ENCODE measurements around the gene MELK. TPM values are rescaled to one million over a fixed set of nuclear protein-coding genes. Genes with fewer than 3 reads are reported as not detected.
A peak's percentile ranks its signal among the peaks of the same experiment; 100 is the strongest.
"Not testable (repeated sequence)": the region's sequence is repeated elsewhere in the genome, so short reads cannot be mapped to it uniquely, and the experiment has no call there.

The MELK gene
- 57.5 TPM for polyA plus RNA-seq (2013, experiment 1 of 4)
- 46.2 TPM for polyA plus RNA-seq (2013, experiment 2 of 4)
- polyA plus RNA-seq (2013, experiment 3 of 4): 39.3 TPM
- polyA plus RNA-seq (2013, experiment 4 of 4): 38.4 TPM

DNA sequence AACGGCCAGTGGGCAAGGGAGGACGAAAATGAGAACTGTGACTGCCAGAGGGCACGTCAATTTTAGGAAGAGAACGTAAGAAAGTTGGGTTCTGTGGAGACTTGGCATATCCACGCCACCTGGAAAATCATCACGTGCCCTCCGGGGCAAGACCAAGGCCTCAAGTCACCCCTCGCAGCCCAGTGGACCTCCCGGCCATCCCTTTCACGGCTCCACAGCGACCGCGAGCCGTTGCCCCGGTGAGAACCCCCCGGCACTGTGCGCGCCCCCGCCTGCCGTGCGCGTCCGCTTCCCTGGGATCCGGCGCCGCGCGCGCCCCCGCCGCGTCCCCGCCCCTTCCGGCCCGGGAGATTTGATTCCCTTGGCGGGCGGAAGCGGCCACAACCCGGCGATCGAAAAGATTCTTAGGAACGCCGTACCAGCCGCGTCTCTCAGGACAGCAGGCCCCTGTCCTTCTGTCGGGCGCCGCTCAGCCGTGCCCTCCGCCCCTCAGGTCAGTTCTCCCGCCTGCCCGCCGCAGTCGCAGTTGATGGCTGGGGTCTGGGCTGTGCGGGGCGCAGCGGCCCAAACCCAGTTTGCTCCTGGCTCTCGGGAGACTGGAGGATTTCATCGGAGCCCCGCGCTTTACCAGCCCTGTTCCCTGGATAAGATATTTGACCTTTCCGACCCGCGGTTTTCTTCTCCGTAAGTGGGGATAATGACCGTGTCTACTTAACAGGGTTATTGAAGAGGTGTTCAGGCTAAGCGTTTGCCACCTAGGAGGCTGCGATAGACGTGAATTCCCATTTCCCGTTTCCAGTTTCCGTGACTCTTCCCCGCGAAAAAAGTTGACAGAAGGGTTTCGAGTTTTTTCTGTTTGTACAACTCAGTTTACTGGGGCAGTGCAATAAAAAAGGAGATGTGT lies at the start of gene MELK:
Gene MELK (plus strand): TSS at position 381 of the 904 bp plus-strand sequence. CDS start 8,787 bp downstream, outside the sequence.
- H3K9me3 ChIP-seq (ENCODE audit: control insufficient read depth, low read length): no peaks in the 10 kb centered on the region
- H3K36me3 ChIP-seq (ENCODE audit: control insufficient read depth, insufficient read depth, low read length): no peaks in the 10 kb centered on the region
- 2% methylated on average over 74 of the region's 74 CpGs for WGBS, 2 experiments
- peaks cover 3% of the 10 kb centered on the region for H3K4me1 ChIP-seq (ENCODE audit: control insufficient read depth, insufficient read depth, low read length)
- H3K27ac ChIP-seq (ENCODE audit: insufficient read depth, low read depth, low read length, poor library complexity, severe bottlenecking): peak within 1 kb of the TSS; percentile 88
- no peaks in the 10 kb centered on the region for H3K27me3 ChIP-seq (ENCODE audit: control insufficient read depth, insufficient read depth, low read length, poor library complexity, severe bottlenecking)
- peak within 1 kb of the TSS; percentile 97 for H3K4me3 ChIP-seq (ENCODE audit: insufficient read depth, low read depth, low read length)

DNA sequence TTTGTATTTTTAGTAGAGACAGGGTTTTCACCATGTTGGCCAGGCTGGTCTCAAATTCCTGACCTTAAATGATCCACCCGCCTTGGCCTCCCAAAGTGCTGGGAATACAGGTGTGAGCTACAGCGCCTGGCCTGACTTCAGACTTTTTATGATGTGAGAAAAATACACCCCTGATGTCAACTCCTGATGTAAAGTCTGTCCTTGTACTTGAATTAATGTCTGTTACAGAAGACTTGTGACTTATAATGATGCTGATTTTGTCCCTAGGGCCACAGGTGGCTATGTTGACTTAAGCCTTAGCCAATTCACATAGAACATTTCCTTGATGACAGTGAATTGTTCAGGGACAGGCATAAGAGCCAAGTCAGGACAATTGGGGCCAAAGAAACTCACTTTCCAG lies 42.5 kb upstream of the MELK start:
- H3K36me3 ChIP-seq (ENCODE audit: control insufficient read depth, insufficient read depth, low read length): no peaks in the 10 kb centered on the region
- H3K4me1 ChIP-seq (ENCODE audit: control insufficient read depth, insufficient read depth, low read length): no peaks in the 10 kb centered on the region
- no peak overlapping the region for H3K27ac ChIP-seq (ENCODE audit: insufficient read depth, low read depth, low read length, poor library complexity, severe bottlenecking)
- H3K4me3 ChIP-seq (ENCODE audit: insufficient read depth, low read depth, low read length): no peak overlapping the region
- WGBS, 2 experiments: 82 to 92% methylated on average over 2 of the region's 2 CpGs
- no peaks in the 10 kb centered on the region for H3K27me3 ChIP-seq (ENCODE audit: control insufficient read depth, insufficient read depth, low read length, poor library complexity, severe bottlenecking)
- no peaks in the 10 kb centered on the region for H3K9me3 ChIP-seq (ENCODE audit: control insufficient read depth, low read length)

DNA sequence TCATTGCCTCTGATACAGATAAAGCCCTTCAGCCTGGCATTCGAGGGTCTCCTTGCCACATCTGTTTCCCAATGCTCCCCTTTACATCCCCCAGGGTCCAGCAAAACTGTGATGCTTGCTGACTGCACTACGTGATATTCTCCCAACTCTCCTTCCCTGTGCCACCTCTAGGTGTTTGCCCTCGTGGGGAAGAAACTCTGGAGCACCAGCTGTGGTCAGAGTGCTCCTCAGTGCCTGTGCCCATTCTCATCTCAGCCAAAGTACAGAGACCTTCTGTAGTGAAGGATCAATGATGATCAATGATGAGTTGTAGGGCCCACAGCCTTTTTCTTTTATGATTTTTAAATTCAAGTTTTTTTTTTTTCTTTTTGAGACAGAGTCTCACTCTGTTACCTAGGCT lies 40.3 kb upstream of the MELK start:
- H3K4me3 ChIP-seq (ENCODE audit: insufficient read depth, low read depth, low read length): no peak overlapping the region
- H3K27me3 ChIP-seq (ENCODE audit: control insufficient read depth, insufficient read depth, low read length, poor library complexity, severe bottlenecking): no peaks in the 10 kb centered on the region
- no peaks in the 10 kb centered on the region for H3K9me3 ChIP-seq (ENCODE audit: control insufficient read depth, low read length)
- WGBS, 2 experiments: 83 to 86% methylated on average over 3 of the region's 3 CpGs
- no peaks in the 10 kb centered on the region for H3K4me1 ChIP-seq (ENCODE audit: control insufficient read depth, insufficient read depth, low read length)
- H3K27ac ChIP-seq (ENCODE audit: insufficient read depth, low read depth, low read length, poor library complexity, severe bottlenecking): no peak overlapping the region
- H3K36me3 ChIP-seq (ENCODE audit: control insufficient read depth, insufficient read depth, low read length): no peaks in the 10 kb centered on the region

DNA sequence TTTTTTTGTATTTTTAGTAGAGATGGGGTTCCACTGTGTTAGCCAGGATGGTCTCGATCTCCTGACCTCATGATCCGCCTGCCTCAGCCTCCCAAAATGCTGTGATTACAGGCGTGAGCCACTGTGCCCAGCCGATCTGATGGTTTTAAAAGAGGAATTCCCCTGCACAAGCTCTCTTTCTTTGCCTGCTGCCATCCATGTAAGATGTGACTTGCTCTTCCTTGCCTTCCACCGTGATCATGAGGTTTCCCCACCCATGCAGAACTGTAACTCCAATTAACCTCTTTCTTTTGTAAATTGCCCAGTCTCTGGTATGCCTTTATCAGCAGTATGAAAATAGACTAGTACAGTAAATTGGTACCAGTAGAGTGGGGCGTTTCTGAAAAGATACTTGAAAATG lies 39.0 kb upstream of the MELK start:
- H3K27me3 ChIP-seq (ENCODE audit: control insufficient read depth, insufficient read depth, low read length, poor library complexity, severe bottlenecking); H3K4me1 ChIP-seq (ENCODE audit: control insufficient read depth, insufficient read depth, low read length); H3K27ac ChIP-seq (ENCODE audit: insufficient read depth, low read depth, low read length, poor library complexity, severe bottlenecking); H3K36me3 ChIP-seq (ENCODE audit: control insufficient read depth, insufficient read depth, low read length); H3K9me3 ChIP-seq (ENCODE audit: control insufficient read depth, low read length); H3K4me3 ChIP-seq (ENCODE audit: insufficient read depth, low read depth, low read length): not testable (repeated sequence)
- WGBS, 2 experiments: 91 to 93% methylated on average over 6 of the region's 6 CpGs

DNA sequence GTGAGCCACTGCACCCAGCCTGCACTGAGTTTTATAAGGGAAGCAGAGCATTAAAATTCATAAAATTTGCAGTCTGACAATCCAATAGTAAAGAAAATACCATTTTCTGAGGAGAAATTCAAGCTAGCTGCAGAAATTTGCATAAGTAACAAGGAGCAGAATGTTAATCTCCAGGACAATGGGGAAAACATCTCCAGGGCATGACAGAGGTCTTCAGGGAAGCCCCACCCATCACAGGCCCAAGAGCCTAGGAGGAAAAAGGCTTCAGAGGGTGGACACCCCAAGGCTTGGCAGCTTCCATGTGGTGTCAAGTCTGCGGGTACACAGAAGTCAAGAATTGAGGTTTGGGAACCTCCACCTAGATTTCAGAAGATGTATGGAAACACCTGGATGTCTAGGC lies 37.6 kb upstream of the MELK start:
- H3K27me3 ChIP-seq (ENCODE audit: control insufficient read depth, insufficient read depth, low read length, poor library complexity, severe bottlenecking): no peaks in the 10 kb centered on the region
- no peak overlapping the region for H3K27ac ChIP-seq (ENCODE audit: insufficient read depth, low read depth, low read length, poor library complexity, severe bottlenecking)
- H3K36me3 ChIP-seq (ENCODE audit: control insufficient read depth, insufficient read depth, low read length): no peaks in the 10 kb centered on the region
- no peaks in the 10 kb centered on the region for H3K4me1 ChIP-seq (ENCODE audit: control insufficient read depth, insufficient read depth, low read length)
- H3K9me3 ChIP-seq (ENCODE audit: control insufficient read depth, low read length): no peaks in the 10 kb centered on the region
- H3K4me3 ChIP-seq (ENCODE audit: insufficient read depth, low read depth, low read length): no peak overlapping the region
- 88 to 93% methylated on average over 1 of the region's 1 CpG for WGBS, 2 experiments

DNA sequence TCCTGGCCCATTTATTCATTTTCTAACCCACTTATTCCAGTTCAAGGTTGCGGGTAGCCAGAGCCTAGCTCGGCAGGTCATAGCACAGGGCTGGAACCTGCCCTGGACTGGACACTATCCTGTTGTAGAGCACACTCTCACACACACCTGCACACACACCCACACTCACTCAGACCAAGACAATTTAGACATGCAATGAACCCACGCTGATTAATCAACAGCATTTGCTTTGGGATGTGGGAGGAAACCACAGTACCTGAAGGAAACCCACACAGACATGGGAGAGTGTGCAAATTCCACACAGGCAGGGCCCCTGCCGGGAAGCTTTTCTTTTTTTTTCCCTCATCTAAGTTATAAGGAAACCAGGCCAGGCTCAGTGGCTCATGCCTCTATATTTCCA lies 34.8 kb upstream of the MELK start:
- no peak overlapping the region for H3K27ac ChIP-seq (ENCODE audit: insufficient read depth, low read depth, low read length, poor library complexity, severe bottlenecking)
- H3K36me3 ChIP-seq (ENCODE audit: control insufficient read depth, insufficient read depth, low read length): no peaks in the 10 kb centered on the region
- no peaks in the 10 kb centered on the region for H3K4me1 ChIP-seq (ENCODE audit: control insufficient read depth, insufficient read depth, low read length)
- 91 to 93% methylated on average over 4 of the region's 4 CpGs for WGBS, 2 experiments
- H3K4me3 ChIP-seq (ENCODE audit: insufficient read depth, low read depth, low read length): no peak overlapping the region
- no peaks in the 10 kb centered on the region for H3K27me3 ChIP-seq (ENCODE audit: control insufficient read depth, insufficient read depth, low read length, poor library complexity, severe bottlenecking)
- no peaks in the 10 kb centered on the region for H3K9me3 ChIP-seq (ENCODE audit: control insufficient read depth, low read length)

DNA sequence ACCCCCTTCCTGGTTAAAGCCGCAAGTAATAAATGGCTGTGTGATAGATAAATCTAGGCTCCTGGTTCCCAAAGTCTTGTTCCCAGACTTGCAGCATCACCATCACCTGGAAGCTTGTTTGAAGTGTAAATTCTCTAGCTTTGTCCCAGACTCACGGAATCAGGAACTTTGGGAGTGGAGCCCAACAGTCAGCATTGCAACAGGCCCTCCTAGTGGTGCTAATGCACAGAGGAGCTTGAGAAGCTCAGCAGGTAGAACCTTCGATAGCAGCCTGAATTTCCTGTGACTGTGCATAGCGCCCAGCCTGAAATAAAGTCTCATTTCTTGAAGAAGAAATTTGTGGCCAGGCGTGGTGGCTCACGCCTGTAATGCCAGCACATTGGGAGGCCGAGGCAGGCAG lies 30.3 kb upstream of the MELK start:
- 85 to 86% methylated on average over 7 of the region's 7 CpGs for WGBS, 2 experiments
- Histone ChIP-seq H3K4me1 (ENCODE audit: control insufficient read depth, insufficient read depth, low read length) (no peaks in the 10 kb centered on the region), H3K9me3 (ENCODE audit: control insufficient read depth, low read length) (no peaks in the 10 kb centered on the region), H3K4me3 (ENCODE audit: insufficient read depth, low read depth, low read length) (no peak overlapping the region), H3K27me3 (ENCODE audit: control insufficient read depth, insufficient read depth, low read length, poor library complexity, severe bottlenecking) (no peaks in the 10 kb centered on the region), H3K36me3 (ENCODE audit: control insufficient read depth, insufficient read depth, low read length) (no peaks in the 10 kb centered on the region), H3K27ac (ENCODE audit: insufficient read depth, low read depth, low read length, poor library complexity, severe bottlenecking) (no peak overlapping the region)

DNA sequence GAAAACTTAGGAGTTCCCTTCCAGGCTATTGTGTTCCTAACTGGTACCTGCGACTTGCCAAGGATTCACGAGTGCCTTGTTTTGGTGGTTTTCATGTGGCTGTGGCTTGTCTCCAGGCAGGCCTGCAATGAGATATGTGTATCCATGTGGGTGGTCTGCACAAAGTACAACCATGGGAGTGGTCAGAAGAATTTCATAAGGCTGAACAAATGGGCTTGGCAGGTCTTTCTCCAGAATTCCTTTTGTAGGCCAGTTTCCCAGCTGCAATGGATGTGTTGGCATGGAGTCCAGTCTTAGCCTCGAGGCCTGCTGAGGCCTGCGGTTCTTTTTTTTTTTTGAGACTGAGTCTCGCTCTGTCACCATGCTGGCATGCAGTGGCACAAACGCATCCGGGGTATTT lies 28.8 kb upstream of the MELK start:
- no peaks in the 10 kb centered on the region for H3K27me3 ChIP-seq (ENCODE audit: control insufficient read depth, insufficient read depth, low read length, poor library complexity, severe bottlenecking)
- H3K9me3 ChIP-seq (ENCODE audit: control insufficient read depth, low read length): no peaks in the 10 kb centered on the region
- H3K4me3 ChIP-seq (ENCODE audit: insufficient read depth, low read depth, low read length): no peak overlapping the region
- 92 to 97% methylated on average over 4 of the region's 7 CpGs for WGBS, 2 experiments
- no peaks in the 10 kb centered on the region for H3K36me3 ChIP-seq (ENCODE audit: control insufficient read depth, insufficient read depth, low read length)
- H3K4me1 ChIP-seq (ENCODE audit: control insufficient read depth, insufficient read depth, low read length): no peaks in the 10 kb centered on the region
- no peak overlapping the region for H3K27ac ChIP-seq (ENCODE audit: insufficient read depth, low read depth, low read length, poor library complexity, severe bottlenecking)

DNA sequence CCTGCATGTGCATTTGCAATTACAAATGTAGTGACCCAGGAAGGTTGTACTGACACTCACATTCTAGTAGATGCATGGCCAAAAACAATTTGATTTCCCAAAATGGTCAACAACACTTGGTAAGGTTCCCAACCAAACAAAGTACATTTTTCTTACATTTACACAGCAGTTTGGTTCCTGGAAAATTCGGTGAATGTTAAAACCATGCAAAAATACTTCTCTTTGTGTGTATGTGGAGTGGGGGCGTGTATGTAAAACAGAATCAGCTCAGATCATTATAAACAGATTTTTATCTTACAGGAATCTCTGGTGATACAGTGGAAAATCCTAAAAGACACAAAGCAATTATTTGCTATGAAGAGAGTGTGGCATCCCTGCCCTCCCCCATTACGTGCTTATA lies 25.1 kb upstream of the MELK start:
- Histone ChIP-seq H3K27ac (ENCODE audit: insufficient read depth, low read depth, low read length, poor library complexity, severe bottlenecking) (no peak overlapping the region), H3K36me3 (ENCODE audit: control insufficient read depth, insufficient read depth, low read length) (no peaks in the 10 kb centered on the region), H3K4me1 (ENCODE audit: control insufficient read depth, insufficient read depth, low read length) (no peaks in the 10 kb centered on the region), H3K9me3 (ENCODE audit: control insufficient read depth, low read length) (no peaks in the 10 kb centered on the region), H3K27me3 (ENCODE audit: control insufficient read depth, insufficient read depth, low read length, poor library complexity, severe bottlenecking) (no peaks in the 10 kb centered on the region), H3K4me3 (ENCODE audit: insufficient read depth, low read depth, low read length) (no peak overlapping the region)
- WGBS, 2 experiments: 100% methylated on average over 1 to 2 of the region's 3 CpGs

DNA sequence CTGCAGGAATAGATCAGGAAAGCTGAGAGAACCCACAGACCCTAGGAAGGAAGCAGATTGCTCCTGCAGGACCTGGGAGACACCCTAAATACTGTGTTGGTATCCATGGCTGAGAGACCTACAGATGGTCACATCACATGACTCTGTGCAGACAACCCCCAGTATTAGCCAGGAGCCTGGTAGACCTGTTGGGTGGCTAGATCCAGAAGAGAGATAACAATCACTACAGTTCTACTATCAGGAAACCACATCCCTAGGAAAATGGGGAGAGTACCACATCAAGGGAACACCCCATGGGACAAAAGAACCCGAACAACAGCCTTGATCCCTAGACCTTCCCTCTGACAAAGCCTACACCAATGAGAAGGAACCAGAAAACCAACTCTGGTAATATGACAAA lies 24.2 kb upstream of the MELK start:
- H3K4me1 ChIP-seq (ENCODE audit: control insufficient read depth, insufficient read depth, low read length): no peaks in the 10 kb centered on the region
- H3K9me3 ChIP-seq (ENCODE audit: control insufficient read depth, low read length): no peaks in the 10 kb centered on the region
- WGBS, 2 experiments: 90 to 100% methylated on average over 1 of the region's 1 CpG
- H3K36me3 ChIP-seq (ENCODE audit: control insufficient read depth, insufficient read depth, low read length): no peaks in the 10 kb centered on the region
- no peak overlapping the region for H3K4me3 ChIP-seq (ENCODE audit: insufficient read depth, low read depth, low read length)
- H3K27me3 ChIP-seq (ENCODE audit: control insufficient read depth, insufficient read depth, low read length, poor library complexity, severe bottlenecking): no peaks in the 10 kb centered on the region
- no peak overlapping the region for H3K27ac ChIP-seq (ENCODE audit: insufficient read depth, low read depth, low read length, poor library complexity, severe bottlenecking)
